NOMO-1 treated with dmso at 0.1 percent for 144 hours (cell line): ENCODE results near the gene PGM2L1.
"Not testable (repeated sequence)": the region's sequence is repeated elsewhere in the genome, so short reads cannot be mapped to it uniquely, and the experiment has no call there.

Experiments used
- DNase-seq: peaks from one replicate; lab custom pipeline; 2025; ENCODE audit not compliant: unreplicated experiment; lab: John Stamatoyannopoulos, UW

The PGM2L1 gene

DNA sequence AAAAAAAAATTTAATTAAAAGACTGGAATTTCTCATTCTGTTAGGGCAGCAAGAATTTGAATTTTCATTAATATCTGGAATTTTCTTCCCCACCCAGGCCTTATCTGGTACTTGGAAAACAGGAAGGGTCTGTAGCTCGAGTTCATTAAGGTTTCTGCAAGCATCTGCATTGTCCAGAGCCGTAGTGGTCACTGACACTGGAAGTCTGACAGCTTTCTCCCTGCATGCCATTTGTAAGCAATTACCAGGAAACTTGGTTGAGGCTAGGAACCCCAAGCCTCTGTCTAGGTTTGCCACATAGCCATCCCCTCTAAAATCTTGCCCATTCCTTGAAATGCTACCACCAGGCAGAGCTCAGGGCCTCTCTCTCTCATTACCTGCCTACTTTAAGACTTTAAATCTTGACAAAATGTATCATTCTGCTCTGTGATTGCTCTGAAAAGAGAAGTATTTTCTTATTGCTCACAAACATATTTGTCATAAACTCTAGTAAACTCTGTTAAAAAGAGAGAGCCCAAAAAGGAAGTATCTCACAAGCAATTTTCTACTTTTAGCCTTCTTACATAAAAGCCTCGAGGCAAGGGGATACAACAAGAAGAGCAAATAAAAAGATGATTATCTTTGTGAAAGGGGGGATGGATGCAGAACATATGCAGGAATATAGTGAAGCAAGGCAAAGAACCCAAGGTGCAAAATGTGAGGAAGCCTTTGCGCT lies 5.5 kb upstream of the PGM2L1 start:
- DNase-seq: no peak

DNA sequence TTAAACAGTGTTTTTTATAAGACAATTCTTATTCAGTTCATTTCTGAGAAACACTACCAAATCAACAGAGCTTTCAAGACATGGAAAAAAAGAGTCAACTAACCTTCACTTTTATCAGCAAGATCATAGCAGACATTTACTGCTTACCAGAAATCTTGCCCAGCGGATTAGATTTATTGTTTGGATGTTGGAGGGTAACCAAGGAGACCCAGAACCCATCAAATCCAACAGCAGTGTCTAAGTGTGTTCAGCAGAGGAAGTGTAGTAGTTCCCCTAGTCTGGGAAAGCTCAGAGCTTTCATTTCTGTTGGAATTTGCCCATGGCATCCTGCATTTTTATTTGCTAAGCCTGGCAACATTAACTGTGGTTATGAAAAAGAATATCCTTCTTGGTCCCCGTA lies 2.4 kb upstream of the PGM2L1 start:
- no peak for DNase-seq

- peak; percentile 43 for DNase-seq
Observed at GRCh38 chr11:74397501-74398243, 561 bp downstream of the PGM2L1 start.

- no peak for DNase-seq
Observed at GRCh38 chr11:74392256-74392655, 6.0 kb downstream of the PGM2L1 start.

- no peak for DNase-seq
Observed at GRCh38 chr11:74391193-74391592, 7.0 kb downstream of the PGM2L1 start.

- no peak for DNase-seq
Observed at GRCh38 chr11:74390697-74391096, 7.5 kb downstream of the PGM2L1 start.

- no peak for DNase-seq
Observed at GRCh38 chr11:74388678-74389327, 9.4 kb downstream of the PGM2L1 start.

- no peak for DNase-seq
Observed at GRCh38 chr11:74384641-74385040, 13.6 kb downstream of the PGM2L1 start.

DNA sequence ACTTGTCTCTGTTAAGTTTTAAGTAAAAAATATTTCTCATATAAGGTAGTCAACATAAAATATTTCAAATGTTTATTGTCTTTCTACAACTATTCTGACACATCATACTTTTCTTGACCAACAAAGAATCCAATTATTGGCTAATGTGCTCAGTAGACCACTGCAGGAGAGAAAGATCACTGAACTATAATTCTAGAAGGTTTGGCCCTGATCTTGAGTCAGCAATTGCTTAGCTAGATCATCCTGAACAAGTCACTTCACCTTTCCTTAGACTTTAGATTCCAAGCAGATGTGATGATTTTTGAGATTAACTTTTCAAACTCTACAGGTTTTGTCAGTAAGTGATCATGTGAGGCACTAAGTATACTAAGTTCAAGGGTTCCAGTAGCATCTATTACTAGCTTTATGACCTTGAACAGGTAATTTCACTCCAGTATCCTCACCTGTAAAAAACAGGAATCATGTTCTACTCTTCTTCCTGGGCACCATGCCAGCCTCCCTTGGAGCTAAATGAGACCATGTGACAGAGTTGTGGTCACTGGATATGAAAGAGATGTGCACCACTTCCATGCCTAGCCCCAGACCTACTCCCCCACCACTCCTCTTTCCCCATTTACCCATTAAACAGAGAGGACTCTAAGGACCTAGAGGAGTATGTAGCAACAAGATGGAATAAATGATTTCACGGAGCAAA lies 17.3 kb downstream of the PGM2L1 start:
- no peak for DNase-seq

DNA sequence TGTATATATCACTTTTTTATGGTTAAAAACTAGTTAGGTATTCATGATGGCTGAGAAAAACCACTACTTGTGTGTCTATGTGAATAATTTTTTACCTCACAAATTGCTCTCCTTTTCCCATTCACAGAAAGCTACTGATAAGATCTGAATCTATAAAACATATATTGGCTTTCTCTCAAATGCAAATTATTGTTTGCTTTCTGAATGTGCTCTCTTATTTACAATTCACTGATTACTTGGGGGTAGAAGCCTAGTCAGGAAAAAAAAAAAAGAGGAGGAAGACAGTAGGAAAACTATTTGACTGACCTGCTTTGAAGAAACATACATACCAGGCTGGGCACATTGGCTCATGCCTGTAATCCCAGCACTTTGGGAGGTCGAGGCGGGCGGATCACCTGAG lies 20.5 kb downstream of the PGM2L1 start:
- DNase-seq: no peak

GRCh38 chr11:74373382-74373781 lies 24.9 kb downstream of the PGM2L1 start:
- DNase-seq: no peak

GRCh38 chr11:74371269-74372052 lies 26.8 kb downstream of the PGM2L1 start:
- no peak for DNase-seq

- DNase-seq: no peak
Observed at GRCh38 chr11:74370123-74370522, 28.1 kb downstream of the PGM2L1 start.

DNA sequence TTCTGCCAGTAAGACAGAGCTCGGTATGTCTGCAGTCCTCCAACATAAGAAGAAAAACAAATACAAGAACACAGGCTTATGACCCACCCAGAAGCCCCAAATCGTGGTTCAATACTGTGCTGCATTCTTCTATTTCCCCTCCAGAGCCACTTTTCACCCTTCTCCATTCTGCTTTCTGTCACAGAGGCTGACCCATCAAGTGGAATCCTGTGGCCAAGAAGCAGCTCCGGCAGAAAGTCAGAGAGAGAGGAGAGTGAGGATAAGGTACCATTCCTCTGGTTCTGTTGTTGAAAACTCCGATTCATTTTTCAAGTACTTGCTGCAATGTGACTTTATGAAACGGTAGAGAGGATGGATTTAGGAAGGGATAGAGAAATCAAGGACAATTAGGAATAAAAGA lies 30.4 kb downstream of the PGM2L1 start:
- no peak for DNase-seq

GRCh38 chr11:74366576-74366975 lies 31.7 kb downstream of the PGM2L1 start:
- no peak for DNase-seq

GRCh38 chr11:74365805-74366204 lies 32.4 kb downstream of the PGM2L1 start:
- DNase-seq: not testable (repeated sequence)

GRCh38 chr11:74357449-74357848 lies 40.8 kb downstream of the PGM2L1 start:
- no peak for DNase-seq

- DNase-seq: no peak
Observed at GRCh38 chr11:74355626-74356025, 42.6 kb downstream of the PGM2L1 start.

- no peak for DNase-seq
Observed at GRCh38 chr11:74354036-74354435, 44.2 kb downstream of the PGM2L1 start.

GRCh38 chr11:74347381-74347780 lies 50.9 kb downstream of the PGM2L1 start:
- no peak for DNase-seq

DNA sequence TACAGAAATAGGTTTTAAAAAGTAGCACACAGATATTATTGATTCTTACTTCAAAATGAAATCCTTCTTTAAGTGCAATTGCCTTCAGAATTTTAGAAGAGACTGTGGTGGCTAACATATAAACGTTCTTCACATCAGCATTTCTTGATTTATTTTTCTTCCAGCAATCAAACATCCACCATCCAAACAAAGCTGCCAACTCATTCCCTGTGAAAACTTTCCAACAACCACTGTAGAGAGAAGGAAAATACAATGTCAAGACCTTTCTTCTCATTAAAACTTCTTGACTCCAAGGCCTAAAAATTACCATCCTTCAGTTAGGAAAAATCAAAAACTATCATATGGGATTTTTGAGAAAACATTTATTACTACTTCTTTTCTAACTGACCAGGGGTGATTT lies 52.8 kb downstream of the PGM2L1 start:
- DNase-seq: no peak
